Lung (tissue), 12 donors: ENCODE measurements around the gene ARGLU1. TPM values are rescaled to one million over a fixed set of nuclear protein-coding genes. Genes with fewer than 3 reads are reported as not detected.

ENCODE experiments used
- ATAC-seq: fragments of 200-7000 bp; cut with Tn5 transposase; one replicate; pipeline ENCODE4 v1.9.1; 2020; ENCODE audit warnings: moderate number of reproducible peaks; ENCODE audit not compliant: insufficient read depth, low FRiP score
- DNase-seq, 3 donors: peaks; one replicate each; pipeline ENCODE4 v3.0.0-alpha.2; 2013 to 2017
- H3K27ac ChIP-seq, 2 donors: one replicate each; pipeline ENCODE4 v1.5.1; 2013; ENCODE audit warnings: mild to moderate bottlenecking in 2 of 2, moderate library complexity in 2 of 2, control low read depth in 1 of 2, inconsistent platforms in 1 of 2, low read depth in 1 of 2, low read length in 1 of 2
- H3K27me3 ChIP-seq, 3 donors: one replicate each; pipeline ENCODE4 v1.5.1; 2013; ENCODE audit warnings: low read length in 2 of 3; ENCODE audit not compliant: control insufficient read depth in 3 of 3, insufficient read depth in 3 of 3
- H3K36me3 ChIP-seq, 4 donors: one replicate each; pipeline ENCODE4 v1.5.1; 2013; ENCODE audit warnings: low read length in 4 of 4, mild to moderate bottlenecking in 1 of 4, moderate library complexity in 1 of 4; ENCODE audit not compliant: control insufficient read depth in 4 of 4, insufficient read depth in 4 of 4
- H3K4me1 ChIP-seq, 5 donors: one replicate each; pipeline ENCODE4 v1.5.1; 2013; ENCODE audit warnings: low read length in 5 of 5, mild to moderate bottlenecking in 2 of 5, moderate library complexity in 1 of 5; ENCODE audit not compliant: control insufficient read depth in 5 of 5, insufficient read depth in 5 of 5
- H3K4me3 ChIP-seq: one replicate; pipeline ENCODE4 v1.5.1; 2013; ENCODE audit warnings: mild to moderate bottlenecking, control low read depth, moderate library complexity
- H3K9ac ChIP-seq, 2 donors: one replicate each; pipeline ENCODE4 v1.5.1; 2013; ENCODE audit warnings: low read length in 2 of 2, control low read depth in 1 of 2; ENCODE audit not compliant: insufficient read depth in 1 of 2
- H3K9me3 ChIP-seq, 4 donors: one replicate each; pipeline ENCODE4 v1.5.1; 2013; ENCODE audit warnings: low read length in 3 of 4, mild to moderate bottlenecking in 1 of 4, moderate library complexity in 1 of 4; ENCODE audit not compliant: control insufficient read depth in 4 of 4, insufficient read depth in 3 of 4
- WGBS, 2 donors: extraction: QIAGEN DNeasy Blood & Tissue Kit; methylation state at CpG; one replicate each; pipeline ENCODE4 v1.1.7; 2013; 5-methylcytosine and 5-hydroxymethylcytosine counted together
- polyA plus RNA-seq, 2 donors: library from polyadenylated mRNA; stranded (reverse); fragments of 200-250 nt; gene quantifications; one replicate each; pipeline ENCODE4 v1.2.1, GENCODE V29; 2013
- total RNA-seq, 2 donors: library from RNA; depleted of rRNA in 1 of 2; stranded (reverse); fragments of >200 nt in 1 of 2; gene quantifications; one replicate each; pipeline ENCODE4 v1.2.1, GENCODE V29; 2014 to 2021
- TF ChIP-seq, protein P1 (sequence below): IDR thresholded peaks from 2 replicates; pipeline ENCODE4 v1.5.1; 2012; ENCODE audit warnings: mild to moderate bottlenecking; ENCODE audit errors: control extremely low read depth, extremely low read depth
- donor health status: control.
- donor health status: control.
- donor health status: Bipolar disorder and iron deficiency.
- donor health status: healthy.
- donor health status: DM: yes; HTN: yes; CAD: no.

ARGLU1 gene
- total and polyA plus RNA-seq, 4 donors = 58.8 to 256 (median 91.5) TPM

DNA sequence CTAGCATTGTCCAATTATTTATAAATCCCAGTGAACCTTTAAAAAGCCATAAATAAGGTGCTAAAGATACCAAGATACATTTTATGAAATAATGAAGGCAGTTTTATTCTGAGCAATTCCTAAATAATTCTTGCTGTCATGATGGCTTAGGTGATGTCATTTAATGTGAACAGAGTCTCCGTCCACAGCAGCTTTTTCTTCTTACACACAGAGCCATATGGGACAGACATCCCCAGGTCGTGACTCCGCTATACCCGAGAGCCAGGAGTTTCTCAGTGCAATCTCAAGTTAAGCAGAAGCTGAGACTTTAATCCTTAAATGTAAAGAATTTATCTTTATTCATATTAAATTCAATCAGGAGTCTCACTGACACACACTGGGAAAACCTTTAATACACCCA, 62.2 kb downstream of the ARGLU1 start:
- Histone ChIP-seq H3K36me3 (peaks cover 0 to 30% (median 6%) of the 10 kb centered on the region in 4 donors), H3K27me3 (no peaks in the 10 kb centered on the region), H3K9ac (no peak overlapping the region), H3K27ac (no peak overlapping the region), H3K4me3 (no peak overlapping the region), H3K9me3 (no peaks in the 10 kb centered on the region), H3K4me1 (peaks cover 0 to 6% (median 0%) of the 10 kb centered on the region in 5 donors)
- no peak for DNase-seq
- TF ChIP-seq, protein P1, sequence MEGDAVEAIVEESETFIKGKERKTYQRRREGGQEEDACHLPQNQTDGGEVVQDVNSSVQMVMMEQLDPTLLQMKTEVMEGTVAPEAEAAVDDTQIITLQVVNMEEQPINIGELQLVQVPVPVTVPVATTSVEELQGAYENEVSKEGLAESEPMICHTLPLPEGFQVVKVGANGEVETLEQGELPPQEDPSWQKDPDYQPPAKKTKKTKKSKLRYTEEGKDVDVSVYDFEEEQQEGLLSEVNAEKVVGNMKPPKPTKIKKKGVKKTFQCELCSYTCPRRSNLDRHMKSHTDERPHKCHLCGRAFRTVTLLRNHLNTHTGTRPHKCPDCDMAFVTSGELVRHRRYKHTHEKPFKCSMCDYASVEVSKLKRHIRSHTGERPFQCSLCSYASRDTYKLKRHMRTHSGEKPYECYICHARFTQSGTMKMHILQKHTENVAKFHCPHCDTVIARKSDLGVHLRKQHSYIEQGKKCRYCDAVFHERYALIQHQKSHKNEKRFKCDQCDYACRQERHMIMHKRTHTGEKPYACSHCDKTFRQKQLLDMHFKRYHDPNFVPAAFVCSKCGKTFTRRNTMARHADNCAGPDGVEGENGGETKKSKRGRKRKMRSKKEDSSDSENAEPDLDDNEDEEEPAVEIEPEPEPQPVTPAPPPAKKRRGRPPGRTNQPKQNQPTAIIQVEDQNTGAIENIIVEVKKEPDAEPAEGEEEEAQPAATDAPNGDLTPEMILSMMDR = no peak
- 82 to 84% methylated on average over 4 of the region's 4 CpGs for WGBS, 2 donors
- ATAC-seq = no peak

DNA sequence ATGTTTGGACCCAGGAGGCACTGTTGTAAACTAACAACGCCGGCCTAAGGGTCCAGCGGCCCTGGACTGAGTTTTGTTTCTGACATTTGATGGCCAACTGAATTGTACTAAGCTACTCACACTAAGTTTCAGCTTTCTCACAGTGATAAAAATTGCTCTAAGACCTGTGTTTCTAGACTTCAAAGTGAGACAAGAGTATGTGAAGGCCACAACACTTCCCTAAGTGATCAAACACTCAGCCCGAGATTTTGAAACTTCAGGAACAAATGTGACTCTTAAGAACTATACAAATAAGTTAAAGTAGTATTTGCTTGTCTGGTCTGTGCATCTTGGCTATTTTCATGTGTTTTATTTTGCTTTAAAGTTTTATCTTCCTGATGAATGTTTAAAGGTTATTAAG, 62.6 kb downstream of the ARGLU1 start:
- no peak for ATAC-seq
- peaks cover 0 to 26% (median 4%) of the 10 kb centered on the region in 4 donors for H3K36me3 ChIP-seq
- no peak overlapping the region for H3K9ac ChIP-seq
- DNase-seq = no peak
- H3K27me3 ChIP-seq = no peaks in the 10 kb centered on the region
- TF ChIP-seq, protein P1 = no peak
- 66 to 76% methylated on average over 4 of the region's 4 CpGs for WGBS, 2 donors
- H3K9me3 ChIP-seq = no peaks in the 10 kb centered on the region
- H3K27ac ChIP-seq = no peak overlapping the region
- no peak overlapping the region for H3K4me3 ChIP-seq
- H3K4me1 ChIP-seq = peaks cover 0 to 6% (median 0%) of the 10 kb centered on the region in 5 donors

DNA sequence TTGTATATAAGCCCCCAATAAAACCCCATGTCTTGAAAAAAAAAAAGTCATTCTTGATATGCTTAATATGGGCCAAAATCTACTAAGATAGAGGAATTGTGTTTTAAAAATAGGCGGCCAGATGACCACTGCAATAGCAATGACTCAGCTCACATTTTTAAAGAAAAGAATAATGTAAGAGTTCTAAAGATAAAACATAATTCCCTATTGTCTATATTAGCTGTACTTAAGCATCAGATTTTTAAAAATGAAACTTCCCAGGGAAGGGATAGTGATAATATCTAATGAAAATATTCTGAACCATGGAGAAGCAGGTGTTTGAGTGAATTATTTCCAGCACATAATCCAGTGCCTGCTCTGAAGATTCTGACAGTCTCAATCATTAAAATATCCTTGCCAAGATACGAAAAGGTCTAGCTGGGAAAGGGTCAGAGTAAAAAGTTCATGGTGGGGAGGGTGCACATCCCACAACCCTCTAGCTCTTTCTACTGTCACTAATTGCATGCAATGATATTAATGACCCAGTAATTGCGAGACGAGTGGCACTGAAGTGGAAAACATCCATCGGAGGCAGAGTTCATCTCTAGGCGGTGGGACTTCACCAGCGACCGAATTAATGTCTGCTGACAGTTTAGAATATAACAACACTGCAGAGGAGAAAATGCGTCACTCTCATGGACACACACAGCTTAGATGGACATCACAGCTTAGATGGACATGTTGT, 64.0 kb downstream of the ARGLU1 start:
- Histone ChIP-seq H3K36me3 (peaks cover 0 to 20% (median 3%) of the 10 kb centered on the region in 4 donors), H3K9me3 (no peaks in the 10 kb centered on the region), H3K4me1 (peaks cover 0 to 6% (median 3%) of the 10 kb centered on the region in 5 donors), H3K4me3 (no peak overlapping the region), H3K27ac (no peak overlapping the region), H3K9ac (no peak overlapping the region), H3K27me3 (no peaks in the 10 kb centered on the region)
- no peak for ATAC-seq
- WGBS, 2 donors = 79 to 83% methylated on average over 9 of the region's 9 CpGs
- TF ChIP-seq, protein P1 = no peak
- no peak for DNase-seq
